ENCODE measurements around the gene CTBP1.

GRCh38 chr4:1222036-1222789 lies 26.7 kb downstream of the CTBP1 start:
- TF ChIP-seq, protein P1, sequence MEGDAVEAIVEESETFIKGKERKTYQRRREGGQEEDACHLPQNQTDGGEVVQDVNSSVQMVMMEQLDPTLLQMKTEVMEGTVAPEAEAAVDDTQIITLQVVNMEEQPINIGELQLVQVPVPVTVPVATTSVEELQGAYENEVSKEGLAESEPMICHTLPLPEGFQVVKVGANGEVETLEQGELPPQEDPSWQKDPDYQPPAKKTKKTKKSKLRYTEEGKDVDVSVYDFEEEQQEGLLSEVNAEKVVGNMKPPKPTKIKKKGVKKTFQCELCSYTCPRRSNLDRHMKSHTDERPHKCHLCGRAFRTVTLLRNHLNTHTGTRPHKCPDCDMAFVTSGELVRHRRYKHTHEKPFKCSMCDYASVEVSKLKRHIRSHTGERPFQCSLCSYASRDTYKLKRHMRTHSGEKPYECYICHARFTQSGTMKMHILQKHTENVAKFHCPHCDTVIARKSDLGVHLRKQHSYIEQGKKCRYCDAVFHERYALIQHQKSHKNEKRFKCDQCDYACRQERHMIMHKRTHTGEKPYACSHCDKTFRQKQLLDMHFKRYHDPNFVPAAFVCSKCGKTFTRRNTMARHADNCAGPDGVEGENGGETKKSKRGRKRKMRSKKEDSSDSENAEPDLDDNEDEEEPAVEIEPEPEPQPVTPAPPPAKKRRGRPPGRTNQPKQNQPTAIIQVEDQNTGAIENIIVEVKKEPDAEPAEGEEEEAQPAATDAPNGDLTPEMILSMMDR (conservative IDR thresholded peaks at IDR 0.05 in 1 of 2, IDR thresholded peaks at IDR 0.05 in 1 of 2; ENCODE audit: extremely low read depth in 1 of 2, insufficient read depth in 1 of 2, low read depth in 1 of 2, low read length in 2 of 2) = no peak
- TF ChIP-seq EZH2 (IDR thresholded peaks at IDR 0.05; ENCODE audit: borderline replicate concordance, low read length) = no peak
